HUDEP-2 (cell line): ENCODE measurements around the gene QKI.

Source experiments
- DNase-seq, 76 experiments: peaks; one replicate each; lab custom pipeline; 2025; ENCODE audit not compliant: unreplicated experiment in 76 of 76; lab: John Stamatoyannopoulos, UW

The QKI gene

DNA sequence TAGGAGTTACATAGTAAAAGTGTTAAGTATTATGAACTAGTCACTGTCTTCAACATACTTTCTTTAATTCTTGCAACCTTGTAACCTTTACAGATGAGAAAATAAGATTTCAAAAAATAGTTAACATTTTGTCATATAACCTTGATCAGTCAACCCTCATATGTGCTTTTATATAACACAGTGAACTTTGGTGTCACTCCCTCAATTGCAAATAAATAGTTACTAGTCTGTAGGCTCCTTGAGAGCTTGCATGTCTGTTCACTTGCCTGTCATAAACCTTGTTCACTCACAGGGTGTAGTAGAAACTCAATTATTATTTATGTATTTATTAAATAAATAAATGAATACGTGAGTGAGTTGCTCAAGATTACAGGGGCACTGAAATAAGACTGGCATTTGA lies 107.5 kb downstream of the QKI start:
- no peak for DNase-seq

DNA sequence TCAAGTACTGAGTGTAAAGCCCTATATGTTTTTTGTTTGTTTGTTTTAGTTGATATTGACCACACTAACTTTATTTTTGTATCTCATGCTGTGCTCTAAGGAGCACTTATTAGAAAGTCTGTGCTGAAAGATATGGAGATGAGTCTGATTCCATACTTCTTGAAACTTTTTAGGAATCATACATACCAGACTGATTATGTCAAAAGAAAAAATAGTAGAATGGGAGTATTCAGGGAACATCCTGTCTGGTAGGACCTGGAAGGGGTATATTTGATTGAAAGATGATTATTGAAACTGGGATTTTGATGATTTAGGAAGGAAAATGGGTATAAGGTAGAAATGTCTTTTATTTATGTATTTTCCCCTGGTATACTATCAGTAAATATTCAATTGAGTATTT lies 111.4 kb downstream of the QKI start:
- DNase-seq, result no peak

DNA sequence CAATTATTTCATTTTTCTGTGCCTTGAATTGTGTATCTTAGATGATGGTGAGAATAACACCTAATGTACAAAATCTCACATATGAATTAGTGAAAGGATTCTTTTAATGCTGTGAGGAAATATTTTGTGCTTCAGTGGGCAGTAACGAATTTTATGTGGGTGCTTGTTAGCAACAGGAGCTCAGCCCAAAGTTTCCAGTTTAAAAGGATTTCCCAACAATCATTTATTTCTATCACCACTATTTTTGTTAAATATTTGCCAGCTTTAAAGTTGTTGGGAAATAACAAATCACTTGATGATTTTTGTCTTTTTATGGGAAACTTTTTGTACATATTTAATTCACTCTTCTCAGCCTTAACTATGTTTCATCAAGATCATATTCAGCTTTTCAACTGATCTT lies 111.8 kb downstream of the QKI start:
- DNase-seq, result no peak

DNA sequence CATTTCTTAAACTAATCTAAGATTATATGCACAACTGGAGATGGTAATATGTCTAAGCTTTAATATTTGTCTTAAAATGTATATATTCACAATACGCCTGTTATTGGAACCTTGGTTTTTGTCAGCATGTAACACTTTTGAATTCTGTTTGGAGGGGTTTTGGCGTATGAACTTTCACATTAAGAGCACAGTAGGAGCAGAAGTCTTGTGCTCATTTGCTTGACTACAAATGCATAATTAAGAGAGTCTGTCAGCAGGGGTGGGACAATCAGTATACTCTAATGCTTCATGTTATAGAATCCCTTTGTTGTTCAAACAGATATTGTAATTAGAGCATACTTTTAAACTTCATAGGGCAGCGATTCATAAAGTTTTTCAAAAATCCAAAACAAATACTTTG lies 112.8 kb downstream of the QKI start:
- no peak for DNase-seq

DNA sequence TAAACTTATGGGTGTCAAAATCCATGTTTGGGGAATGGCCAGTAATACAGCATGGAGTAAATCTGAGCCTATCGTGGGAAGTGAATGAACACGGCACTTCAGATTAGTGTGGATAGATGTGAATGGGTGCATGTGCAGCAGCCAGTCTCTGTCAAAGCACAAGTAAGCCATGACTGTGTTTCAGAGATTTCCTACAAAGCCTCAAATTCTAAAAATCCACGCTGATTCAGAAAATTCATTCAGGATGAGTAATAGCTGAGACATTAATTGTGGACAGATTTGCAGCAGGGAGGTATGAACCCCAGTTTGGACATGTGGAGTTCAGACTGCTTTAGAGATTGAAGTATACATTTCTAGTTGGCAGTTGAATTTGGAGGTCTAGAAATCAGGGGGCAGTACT lies 115.1 kb downstream of the QKI start:
- no peak for DNase-seq

DNA sequence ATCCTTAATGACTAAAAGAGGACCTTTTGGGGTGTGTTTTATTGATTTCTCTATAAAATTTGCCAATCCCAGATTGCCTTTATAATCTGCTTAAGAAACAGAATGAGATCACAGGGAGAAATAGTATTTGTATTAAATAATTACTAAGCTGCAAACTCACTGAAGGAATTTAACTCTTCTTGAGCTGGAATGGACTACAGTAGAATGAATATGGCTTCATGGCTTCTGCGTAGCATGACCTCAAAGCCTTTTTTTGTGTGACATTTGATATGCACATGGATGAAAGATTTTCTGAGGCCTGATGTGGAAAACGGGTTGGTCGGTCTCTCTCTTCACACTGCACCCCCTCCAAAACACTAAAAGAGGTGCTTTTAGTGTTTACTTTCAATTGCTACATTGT lies 115.9 kb downstream of the QKI start:
- DNase-seq, result no peak

DNA sequence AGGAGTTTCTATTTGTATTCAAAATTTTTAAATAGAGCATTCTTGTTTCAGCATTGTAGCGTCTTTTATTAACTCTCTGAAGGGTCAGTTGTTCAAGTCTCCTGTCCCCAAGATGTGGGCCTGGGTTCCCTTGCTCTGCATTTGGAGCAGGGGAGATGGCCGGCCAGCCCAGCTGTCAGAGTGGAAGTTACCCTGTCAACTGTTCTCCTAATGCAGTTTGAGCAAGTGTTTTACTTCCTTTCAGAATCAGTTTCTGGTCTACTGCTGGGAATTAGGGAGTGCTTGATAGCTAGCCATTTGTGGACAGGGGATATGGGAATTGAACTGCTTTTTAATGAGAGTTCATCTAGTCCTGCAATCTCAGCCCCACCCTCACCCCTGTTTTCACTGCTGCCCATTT lies 116.6 kb downstream of the QKI start:
- peak in 1 of 76 experiments; percentile 11 for DNase-seq

DNA sequence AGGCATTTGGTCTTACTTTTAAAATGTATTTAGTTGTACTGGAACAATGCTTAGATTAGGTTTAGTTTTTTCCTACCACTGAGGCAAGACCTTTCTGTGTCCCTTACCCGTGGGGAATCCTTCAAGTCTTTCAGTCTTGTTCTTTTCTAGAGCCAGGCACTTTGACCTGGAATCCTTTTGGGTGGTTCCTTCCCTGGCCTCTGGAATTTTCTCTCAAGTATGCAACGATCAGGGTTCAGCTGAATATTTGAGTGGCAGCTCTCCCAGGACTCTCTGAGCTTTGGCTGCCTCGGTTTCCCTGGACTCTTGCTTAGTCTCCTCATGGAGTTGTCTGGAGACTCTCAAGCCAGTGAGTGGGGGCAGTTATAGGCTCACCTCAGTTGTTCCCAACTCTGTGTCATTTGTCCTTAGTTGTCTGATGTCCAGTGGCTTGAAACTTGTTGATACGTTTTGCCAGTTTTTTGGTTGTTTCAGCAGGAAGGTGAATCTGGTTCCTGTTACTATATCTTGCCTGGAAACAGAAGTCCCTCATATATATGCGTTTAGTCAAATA lies 118.1 kb downstream of the QKI start:
- no peak for DNase-seq

DNA sequence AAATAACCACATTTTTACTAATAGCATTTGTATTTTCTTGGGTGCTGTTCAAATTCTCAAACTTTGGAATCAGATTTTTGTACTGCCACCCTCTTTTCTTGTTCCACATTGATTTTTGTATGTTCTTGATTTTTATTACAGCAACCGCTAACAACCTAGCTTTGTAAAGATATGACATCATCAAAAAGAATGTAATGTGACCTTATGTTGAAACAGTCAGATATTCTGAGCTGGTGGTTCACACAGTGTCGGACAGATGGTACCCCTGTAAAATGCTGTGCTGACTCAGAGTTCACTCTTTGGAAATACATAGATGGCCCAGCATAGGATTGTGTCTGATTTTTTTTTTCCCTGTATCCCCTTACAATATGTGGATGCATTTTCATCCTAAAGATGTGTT lies 118.9 kb downstream of the QKI start:
- no peak for DNase-seq

DNA sequence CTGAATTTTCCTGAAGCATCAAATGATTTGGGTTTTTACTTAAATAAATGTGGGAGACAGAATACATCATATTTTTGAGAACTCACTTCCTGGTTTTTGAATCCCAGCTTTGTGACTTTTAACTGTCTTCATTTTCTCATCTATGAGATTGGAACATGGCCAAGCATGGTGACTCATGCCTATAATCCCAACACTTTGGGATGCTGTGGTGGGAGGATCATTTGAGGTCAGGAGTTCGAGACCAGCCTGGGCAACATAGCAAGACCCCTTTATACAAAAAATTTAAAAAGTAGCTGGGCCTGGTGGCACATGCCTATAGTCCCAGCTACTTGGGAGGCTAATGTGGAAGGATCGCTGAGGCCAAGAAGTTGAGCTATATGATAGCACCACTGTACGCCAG lies 122.3 kb downstream of the QKI start:
- peak in 4 of 76 experiments; percentile 8 to 24 (median 15) for DNase-seq

DNA sequence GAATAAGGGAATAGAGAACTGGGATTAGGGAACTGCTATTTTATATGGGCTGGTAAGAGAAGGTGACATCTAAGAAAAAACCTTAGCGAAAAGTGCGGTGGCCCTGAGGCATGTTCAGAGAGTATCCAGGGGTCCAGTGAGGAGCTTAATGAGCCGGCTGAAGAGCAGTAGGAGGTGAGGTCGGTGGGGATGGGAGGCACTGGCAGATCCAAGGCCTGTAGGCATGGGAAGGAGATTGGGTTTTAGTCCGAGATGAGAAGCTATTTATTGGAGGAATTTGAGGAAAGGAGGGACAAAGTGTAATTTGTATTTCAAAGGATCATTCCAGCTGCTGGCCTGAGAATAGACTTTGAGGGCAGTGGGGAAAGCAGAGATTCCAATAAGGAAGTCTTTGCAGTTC lies 123.8 kb downstream of the QKI start:
- DNase-seq, result no peak

DNA sequence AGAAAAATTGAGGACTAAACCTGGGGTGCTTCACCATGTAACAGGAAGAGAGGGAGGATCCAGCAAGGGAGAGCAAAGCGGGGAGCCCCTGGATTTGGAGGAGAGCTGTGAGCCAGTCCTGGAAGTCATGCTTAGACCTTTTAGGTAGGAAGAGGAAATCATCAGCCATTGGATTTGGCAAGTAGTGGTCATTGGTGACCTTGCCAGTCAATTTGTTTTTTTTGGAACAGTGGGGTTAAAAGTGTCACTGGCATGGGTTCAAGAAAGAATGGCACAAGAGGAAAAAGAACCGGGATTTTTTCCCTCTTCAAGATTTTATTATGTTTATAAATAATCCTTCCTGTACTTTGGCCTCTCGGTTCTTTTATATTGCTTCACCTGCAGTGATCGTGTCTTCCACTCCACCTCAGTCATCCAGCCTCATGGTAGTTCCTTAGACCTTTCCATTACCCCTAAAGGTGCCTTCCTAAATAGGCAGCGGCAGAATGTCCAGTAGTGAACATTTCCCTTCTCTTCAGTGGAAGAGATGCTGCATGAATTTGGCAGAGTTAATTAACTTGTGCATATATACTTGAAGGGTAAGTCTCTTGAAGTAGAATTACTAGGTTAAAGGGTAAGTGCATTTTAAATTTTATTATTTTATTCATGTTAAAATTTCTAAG lies 124.7 kb downstream of the QKI start:
- no peak for DNase-seq

DNA sequence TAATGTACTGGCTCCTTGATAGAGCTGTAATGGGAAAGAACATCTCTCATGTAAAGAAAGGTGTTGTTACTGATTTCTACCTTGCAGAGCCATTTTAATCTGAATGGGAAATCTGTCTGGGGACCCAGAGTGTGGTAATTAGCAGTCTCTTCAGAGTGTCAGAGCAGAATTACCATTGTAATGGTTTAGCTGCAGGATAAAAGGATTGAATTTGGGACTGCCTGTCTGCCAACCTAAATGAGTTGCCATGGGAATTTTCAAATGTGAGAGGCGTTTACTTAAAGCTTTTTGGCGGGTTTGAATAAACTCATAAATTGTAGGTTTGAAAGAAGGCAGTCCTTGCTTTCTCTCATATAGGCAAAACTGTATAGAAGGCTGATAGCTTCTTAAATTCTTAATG lies 128.8 kb downstream of the QKI start:
- no peak for DNase-seq

DNA sequence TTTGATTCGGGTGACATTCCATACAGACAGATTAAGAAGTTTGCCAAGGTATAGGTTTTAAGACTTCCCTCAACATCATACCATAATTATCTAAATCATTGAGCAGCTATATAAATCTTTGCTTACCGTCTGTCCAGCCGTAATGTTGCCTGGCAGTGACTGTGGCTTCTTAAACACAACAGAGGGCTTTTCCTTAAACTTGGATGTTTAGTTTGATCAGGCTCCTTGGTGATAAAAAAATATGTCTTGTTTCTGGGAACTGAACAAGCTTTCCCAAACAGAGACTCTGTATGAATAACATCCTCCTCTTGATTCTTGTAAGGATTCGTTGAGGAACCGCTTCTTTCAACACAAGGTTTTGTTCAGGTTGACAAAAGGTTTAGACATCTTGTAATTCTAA lies 130.9 kb downstream of the QKI start:
- no peak for DNase-seq

DNA sequence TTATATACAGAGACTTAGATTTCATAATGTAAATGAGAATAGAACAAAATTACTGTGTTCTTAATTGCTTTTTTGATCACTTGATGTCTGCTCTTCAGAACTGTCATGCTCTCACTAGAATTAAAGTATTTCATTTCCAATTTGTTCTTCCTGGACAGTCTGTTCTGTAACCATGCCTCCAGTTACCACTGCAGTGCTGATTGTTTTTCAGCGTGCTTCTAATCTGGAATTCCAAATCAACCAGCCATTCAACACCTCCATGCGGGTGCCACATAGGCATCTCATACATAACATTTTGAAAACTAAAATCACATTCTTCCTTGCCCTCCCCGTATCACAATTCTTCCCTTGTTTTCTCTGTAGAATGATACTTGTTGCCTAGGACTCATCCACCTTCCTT lies 132.8 kb downstream of the QKI start:
- no peak for DNase-seq

DNA sequence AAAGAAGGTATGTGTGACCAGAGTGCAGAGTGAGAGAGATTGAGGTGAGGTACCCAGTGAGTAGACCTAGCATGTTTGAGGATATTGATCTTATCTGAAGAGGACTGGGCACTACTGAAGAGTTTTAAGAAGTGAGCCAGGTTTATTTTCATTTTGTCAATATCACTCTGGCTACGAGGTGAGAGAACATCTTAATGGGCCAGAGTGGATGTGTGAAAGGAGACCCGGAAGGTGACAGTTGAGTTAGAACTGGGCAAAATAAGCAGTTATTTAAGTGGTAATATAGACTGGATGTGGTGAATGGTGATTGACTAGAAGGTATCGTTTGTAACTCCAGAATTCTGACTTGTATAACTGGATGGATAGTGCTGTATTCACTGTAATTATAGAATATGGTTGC lies 134.1 kb downstream of the QKI start:
- no peak for DNase-seq

DNA sequence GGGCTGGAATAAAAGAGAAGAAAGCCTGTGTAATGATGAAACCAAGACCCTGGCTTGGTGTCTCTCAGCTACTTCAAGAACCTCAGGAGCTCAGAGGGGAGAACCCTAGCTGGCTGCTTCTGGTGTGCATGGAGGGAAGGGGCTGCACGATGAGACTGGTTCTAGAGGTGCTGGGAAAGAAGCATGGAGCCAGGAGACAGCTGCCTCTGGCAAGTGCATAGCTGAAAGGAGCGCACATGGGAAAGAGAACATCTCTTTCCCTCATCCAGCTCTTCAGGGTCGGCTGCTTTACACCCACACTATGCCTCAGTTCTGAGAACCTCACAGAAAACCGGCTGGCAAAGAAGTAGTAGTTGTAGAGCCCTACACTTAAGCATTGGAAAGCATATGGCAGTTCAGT lies 139.5 kb downstream of the QKI start:
- no peak for DNase-seq

DNA sequence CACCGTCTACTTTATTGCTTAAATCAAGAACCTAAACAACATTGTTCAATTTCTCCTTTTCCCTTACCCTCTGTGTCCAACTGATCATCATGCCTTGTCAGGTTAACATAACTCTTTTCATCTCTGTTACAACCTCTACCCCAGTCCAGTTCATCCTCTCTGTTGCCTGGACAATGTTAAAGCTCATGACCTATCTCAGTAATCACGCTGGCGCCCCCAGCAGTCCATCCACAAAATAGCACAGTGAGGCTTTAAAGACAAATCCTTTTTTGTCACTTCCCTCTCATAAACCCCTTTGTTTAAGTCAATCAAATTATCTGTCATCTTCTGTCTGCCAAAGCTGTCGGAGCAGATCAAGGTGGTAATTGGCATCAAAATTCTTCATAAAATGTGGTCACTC lies 140.1 kb downstream of the QKI start:
- DNase-seq, result peak in 53 of 76 experiments; percentile 4 to 64 (median 36)

DNA sequence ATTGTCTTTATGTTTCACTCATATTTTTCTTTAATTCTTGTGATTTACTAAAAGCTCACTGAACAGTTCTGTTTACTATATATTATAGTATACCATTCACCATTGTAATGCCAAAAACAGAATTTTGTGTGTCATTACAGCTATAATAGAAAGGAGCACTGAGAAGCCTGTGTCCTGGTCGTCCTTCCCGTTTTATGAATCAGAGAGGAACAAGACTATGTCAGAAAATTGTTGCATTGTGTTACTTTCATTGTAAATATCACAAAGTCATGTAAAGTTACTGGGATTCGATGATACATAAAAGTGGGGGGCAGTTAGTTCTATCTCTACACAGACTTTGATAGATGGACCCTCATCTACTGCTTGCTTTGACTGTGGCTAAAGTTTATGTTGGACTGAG lies 145.1 kb downstream of the QKI start:
- no peak for DNase-seq

DNA sequence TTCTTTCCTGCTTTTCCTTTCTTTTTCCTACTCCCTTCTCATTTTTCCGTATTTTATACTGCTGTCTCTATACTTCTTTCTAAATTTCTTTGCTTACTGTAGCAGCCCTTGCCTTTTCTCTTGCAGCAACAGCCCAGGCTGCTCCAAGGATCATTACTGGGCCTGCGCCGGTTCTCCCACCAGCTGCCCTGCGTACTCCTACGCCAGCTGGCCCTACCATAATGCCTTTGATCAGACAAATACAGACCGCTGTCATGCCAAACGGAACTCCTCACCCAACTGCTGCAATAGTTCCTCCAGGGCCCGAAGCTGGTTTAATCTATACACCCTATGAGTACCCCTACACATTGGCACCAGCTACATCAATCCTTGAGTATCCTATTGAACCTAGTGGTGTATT lies 148.8 kb downstream of the QKI start:
- no peak for DNase-seq

DNA sequence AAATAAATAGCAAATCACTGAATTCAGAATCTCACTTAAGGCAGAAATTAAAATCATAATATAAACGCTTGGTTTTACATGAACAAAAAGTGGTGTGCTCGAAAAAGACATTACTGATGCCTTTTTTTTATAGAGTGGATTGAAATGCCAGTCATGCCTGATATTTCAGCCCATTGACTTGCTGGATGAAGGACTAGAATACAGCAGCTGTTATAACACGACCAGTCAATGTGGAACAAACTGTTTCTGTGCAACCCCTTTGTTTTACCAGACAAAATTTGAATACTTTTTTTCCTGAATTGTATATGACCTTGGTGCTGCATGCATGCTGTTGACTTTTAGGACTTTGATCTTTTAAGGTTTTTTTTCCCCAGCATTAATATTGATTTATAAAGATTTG lies 150.0 kb downstream of the QKI start:
- no peak for DNase-seq

DNA sequence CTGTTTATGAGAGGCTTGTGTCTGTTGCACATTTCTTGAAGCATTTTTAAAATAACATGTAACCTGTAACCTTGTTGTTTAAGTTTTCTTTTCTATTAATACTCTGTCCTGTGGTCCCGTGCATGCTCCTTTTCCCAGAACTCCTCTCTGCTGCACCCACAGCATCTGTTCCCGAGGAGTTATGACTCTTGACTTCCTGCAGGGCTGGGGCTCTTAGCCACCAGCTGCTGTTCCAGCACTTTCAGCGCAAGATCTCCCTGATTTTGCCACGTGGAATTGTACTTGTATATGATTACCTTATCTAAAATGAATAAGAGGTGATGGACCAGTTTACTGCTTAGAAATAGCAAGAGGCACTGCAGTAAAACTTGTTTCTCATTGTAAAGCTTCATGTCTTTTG lies 150.6 kb downstream of the QKI start:
- no peak for DNase-seq

DNA sequence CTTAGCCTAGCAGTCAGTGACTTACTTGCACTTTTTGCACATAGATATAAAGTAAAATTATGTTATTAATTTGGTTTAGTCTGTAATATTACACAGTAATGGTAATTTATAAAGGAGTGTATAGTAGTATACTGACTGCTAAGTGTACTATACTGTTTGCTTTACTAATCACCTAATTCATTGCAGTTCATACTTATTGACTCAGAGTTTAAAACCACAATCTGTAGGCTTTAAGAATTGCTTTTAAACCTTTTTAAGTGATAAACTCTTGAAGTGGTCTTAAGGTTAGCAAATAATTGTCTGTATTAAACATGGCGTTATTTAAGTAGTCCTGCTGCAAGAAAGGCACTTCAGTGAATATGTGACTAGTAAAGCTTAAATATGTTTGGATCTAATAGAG lies 151.5 kb downstream of the QKI start:
- no peak for DNase-seq
